NCI-H2196 treated with DMSO at 0.1 percent for 48 hours (cell line): ENCODE data around the gene HSD17B3.
"Not testable (repeated sequence)": the region's sequence is repeated elsewhere in the genome, so short reads cannot be mapped to it uniquely, and the experiment has no call there.

Experiments
- DNase-seq: peaks from one replicate; lab custom pipeline; 2025; ENCODE audit not compliant: unreplicated experiment; lab: John Stamatoyannopoulos, UW

The HSD17B3 gene

GRCh38 chr9:96302021-96302420 is at the start of gene HSD17B3:
HSD17B3 (minus strand) TSS chr9:96302176; CDS start chr9:96302104, 72 bp downstream.
- DNase-seq: no peak

GRCh38 chr9:96350866-96351265 is 48.9 kb upstream of the HSD17B3 start:
- DNase-seq: no peak

- no peak for DNase-seq
Observed at GRCh38 chr9:96348261-96348660, 46.3 kb upstream of the HSD17B3 start.

- DNase-seq: no peak
Observed at GRCh38 chr9:96345551-96345950, 43.6 kb upstream of the HSD17B3 start.

- DNase-seq: peak; percentile 27
Observed at GRCh38 chr9:96344458-96345180, 42.6 kb upstream of the HSD17B3 start.

- no peak for DNase-seq
Observed at GRCh38 chr9:96343515-96344360, 41.8 kb upstream of the HSD17B3 start.

GRCh38 chr9:96342571-96343245 is 40.7 kb upstream of the HSD17B3 start:
- no peak for DNase-seq

GRCh38 chr9:96340707-96341106 is 38.7 kb upstream of the HSD17B3 start:
- DNase-seq: no peak

- DNase-seq: no peak
Observed at GRCh38 chr9:96338299-96338698, 36.3 kb upstream of the HSD17B3 start.

- no peak for DNase-seq
Observed at GRCh38 chr9:96333958-96334357, 32.0 kb upstream of the HSD17B3 start.

- DNase-seq: no peak
Observed at GRCh38 chr9:96331236-96331947, 29.4 kb upstream of the HSD17B3 start.

GRCh38 chr9:96327694-96328352 is 25.8 kb upstream of the HSD17B3 start:
- DNase-seq: peak; percentile 10

GRCh38 chr9:96323169-96323568 is 21.2 kb upstream of the HSD17B3 start:
- DNase-seq: no peak

- DNase-seq: not testable (repeated sequence)
Observed at GRCh38 chr9:96322736-96323135, 20.8 kb upstream of the HSD17B3 start.

- not testable (repeated sequence) for DNase-seq
Observed at GRCh38 chr9:96322210-96322609, 20.2 kb upstream of the HSD17B3 start.

GRCh38 chr9:96321515-96321914 is 19.5 kb upstream of the HSD17B3 start:
- no peak for DNase-seq

GRCh38 chr9:96320749-96321280 is 18.8 kb upstream of the HSD17B3 start:
- no peak for DNase-seq

- DNase-seq: no peak
Observed at GRCh38 chr9:96318921-96319565, 17.1 kb upstream of the HSD17B3 start.

- peak; percentile 19 for DNase-seq
Observed at GRCh38 chr9:96317335-96317980, 15.5 kb upstream of the HSD17B3 start.
